Measurements from ENCODE around the gene CPNE1. TPM values are rescaled to one million over a fixed set of nuclear protein-coding genes. Genes with fewer than 3 reads are reported as not detected.

CPNE1 gene
- total RNA-seq, 1 donor from 2014 or later = 293 TPM

DNA sequence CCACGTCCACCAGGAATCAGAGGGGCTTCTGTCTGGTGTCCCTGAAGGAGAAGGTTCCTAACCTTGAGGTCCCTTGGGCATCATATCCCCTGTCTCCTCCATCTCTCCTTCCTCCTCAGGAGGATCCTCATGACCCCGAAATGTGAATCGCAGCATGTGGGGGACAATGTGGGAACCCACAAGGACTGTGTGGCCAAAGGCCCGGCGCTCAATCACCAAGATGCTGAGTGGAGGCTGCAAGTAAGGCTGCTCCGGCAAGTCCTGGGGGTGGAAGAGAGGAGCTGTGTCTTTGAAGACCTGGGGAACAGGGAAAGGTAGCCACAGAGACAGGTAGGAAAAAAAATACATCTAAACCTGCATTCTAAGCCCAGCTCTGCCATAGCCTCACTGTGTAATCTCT lies 85.5 kb downstream of the CPNE1 start:
- H3K36me3 Mint-ChIP-seq (ENCODE audit: insufficient read depth) = no peaks in the 10 kb centered on the region
- no peaks in the 10 kb centered on the region for H3K4me1 Mint-ChIP-seq (ENCODE audit: low read depth)
- H3K27ac Mint-ChIP-seq = no peak overlapping the region
- no peak overlapping the region for H3K4me3 Mint-ChIP-seq (ENCODE audit: low read depth)
- peaks cover 3% of the 10 kb centered on the region for H3K9me3 Mint-ChIP-seq (ENCODE audit: low read depth)
- TF ChIP-seq, protein P1, sequence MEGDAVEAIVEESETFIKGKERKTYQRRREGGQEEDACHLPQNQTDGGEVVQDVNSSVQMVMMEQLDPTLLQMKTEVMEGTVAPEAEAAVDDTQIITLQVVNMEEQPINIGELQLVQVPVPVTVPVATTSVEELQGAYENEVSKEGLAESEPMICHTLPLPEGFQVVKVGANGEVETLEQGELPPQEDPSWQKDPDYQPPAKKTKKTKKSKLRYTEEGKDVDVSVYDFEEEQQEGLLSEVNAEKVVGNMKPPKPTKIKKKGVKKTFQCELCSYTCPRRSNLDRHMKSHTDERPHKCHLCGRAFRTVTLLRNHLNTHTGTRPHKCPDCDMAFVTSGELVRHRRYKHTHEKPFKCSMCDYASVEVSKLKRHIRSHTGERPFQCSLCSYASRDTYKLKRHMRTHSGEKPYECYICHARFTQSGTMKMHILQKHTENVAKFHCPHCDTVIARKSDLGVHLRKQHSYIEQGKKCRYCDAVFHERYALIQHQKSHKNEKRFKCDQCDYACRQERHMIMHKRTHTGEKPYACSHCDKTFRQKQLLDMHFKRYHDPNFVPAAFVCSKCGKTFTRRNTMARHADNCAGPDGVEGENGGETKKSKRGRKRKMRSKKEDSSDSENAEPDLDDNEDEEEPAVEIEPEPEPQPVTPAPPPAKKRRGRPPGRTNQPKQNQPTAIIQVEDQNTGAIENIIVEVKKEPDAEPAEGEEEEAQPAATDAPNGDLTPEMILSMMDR (IDR thresholded peaks at IDR 0.05; ENCODE audit: unreplicated experiment) = no peak
- DNase-seq (ENCODE audit: low spot score, unreplicated experiment) = no peak
- peaks cover 7% of the 10 kb centered on the region for H3K27me3 Mint-ChIP-seq

DNA sequence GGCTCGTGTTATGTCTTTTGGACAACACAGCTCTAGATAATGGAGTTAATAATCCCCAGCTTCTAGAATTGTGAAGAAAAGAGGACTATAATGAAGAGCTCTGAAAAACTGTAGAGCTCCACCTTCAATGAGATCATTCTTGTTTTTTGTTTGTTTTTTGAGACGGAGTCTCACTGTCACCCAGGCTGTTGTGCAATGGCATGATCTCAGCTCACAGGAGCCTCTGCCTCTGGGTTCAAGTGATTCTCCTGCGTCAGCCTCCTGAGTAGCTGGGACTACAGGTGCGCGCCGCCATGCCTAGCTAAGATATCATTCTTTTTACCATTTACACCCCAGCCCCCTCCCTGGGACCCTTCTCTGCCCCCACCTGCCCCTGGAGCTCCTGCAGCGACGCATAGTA lies 86.2 kb downstream of the CPNE1 start:
- Mint-ChIP-seq H3K9me3 (ENCODE audit: low read depth) (peaks cover 5% of the 10 kb centered on the region), H3K27ac (no peak overlapping the region), H3K27me3 (peaks cover 7% of the 10 kb centered on the region), H3K4me1 (ENCODE audit: low read depth) (no peaks in the 10 kb centered on the region), H3K36me3 (ENCODE audit: insufficient read depth) (no peaks in the 10 kb centered on the region), H3K4me3 (ENCODE audit: low read depth) (no peak overlapping the region)
- DNase-seq (ENCODE audit: low spot score, unreplicated experiment) = no peak
- TF ChIP-seq, protein P1 (IDR thresholded peaks at IDR 0.05; ENCODE audit: unreplicated experiment) = no peak

DNA sequence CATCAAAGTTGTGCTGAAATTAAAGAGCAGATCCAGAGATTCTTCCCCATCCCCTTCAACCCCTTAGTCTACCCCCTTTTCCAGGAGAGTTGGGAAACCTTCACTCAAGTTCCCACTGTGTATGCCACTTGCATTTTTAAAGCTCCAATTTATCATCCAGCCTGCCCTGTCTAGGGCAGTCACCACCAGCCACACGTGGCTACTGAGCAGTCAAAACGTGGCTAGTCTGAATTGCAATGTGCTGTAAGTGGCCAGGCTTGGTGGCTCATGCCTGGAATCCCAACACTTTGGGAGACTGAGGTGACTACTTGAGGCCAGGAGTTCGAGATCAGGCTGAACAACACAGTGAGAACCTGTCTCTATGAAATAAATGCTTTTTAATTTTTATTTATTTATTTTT lies 87.9 kb downstream of the CPNE1 start:
- Mint-ChIP-seq H3K9me3 (ENCODE audit: low read depth) (peaks cover 10% of the 10 kb centered on the region), H3K4me3 (ENCODE audit: low read depth) (no peak overlapping the region), H3K36me3 (ENCODE audit: insufficient read depth) (no peaks in the 10 kb centered on the region), H3K27ac (no peak overlapping the region), H3K4me1 (ENCODE audit: low read depth) (no peaks in the 10 kb centered on the region), H3K27me3 (peaks cover 7% of the 10 kb centered on the region)
- TF ChIP-seq, protein P1 (IDR thresholded peaks at IDR 0.05; ENCODE audit: unreplicated experiment) = no peak
- no peak for DNase-seq (ENCODE audit: low spot score, unreplicated experiment)

Other genes with a start within 250 kb of the CPNE1 start
- gene GDF5, start 226.7 kb downstream of the CPNE1 start, total RNA-seq = not detected in 2 replicates
- 73.2 and 76.9 TPM in 2 replicates for gene CEP250, start 209.3 kb downstream of the CPNE1 start, total RNA-seq
- gene C20orf173, start 135.2 kb downstream of the CPNE1 start, total RNA-seq = not detected in 2 replicates
- 286 and 290 TPM in 2 replicates for gene ERGIC3, start 122.8 kb downstream of the CPNE1 start, total RNA-seq
- 1.1 and 2.5 TPM in 2 replicates for gene SPAG4, start 49.1 kb downstream of the CPNE1 start, total RNA-seq
- 157 and 161 TPM in 2 replicates for gene RBM12, start within 50 bp of the CPNE1 start, total RNA-seq
- gene NFS1, start 34.5 kb upstream of the CPNE1 start, total RNA-seq = 13.7 and 16.8 TPM in 2 replicates
- gene ROMO1, start 34.5 kb upstream of the CPNE1 start, total RNA-seq = 129 and 140 TPM in 2 replicates
- gene RBM39, start 77.4 kb upstream of the CPNE1 start, total RNA-seq = 491 and 515 TPM in 2 replicates
- 37.1 and 42.2 TPM in 2 replicates for gene PHF20, start 107.1 kb upstream of the CPNE1 start, total RNA-seq